NCI-H146 (cell line): ENCODE measurements around the gene FEM1A.
A peak's percentile ranks its signal among the peaks of the same experiment; 100 is the strongest.
"Not testable (repeated sequence)": the region's sequence is repeated elsewhere in the genome, so short reads cannot be mapped to it uniquely, and the experiment has no call there.

ENCODE experiments used
- DNase-seq: peaks from one replicate; lab custom pipeline; 2025; lab: John Stamatoyannopoulos, UW

The FEM1A gene, protein sequence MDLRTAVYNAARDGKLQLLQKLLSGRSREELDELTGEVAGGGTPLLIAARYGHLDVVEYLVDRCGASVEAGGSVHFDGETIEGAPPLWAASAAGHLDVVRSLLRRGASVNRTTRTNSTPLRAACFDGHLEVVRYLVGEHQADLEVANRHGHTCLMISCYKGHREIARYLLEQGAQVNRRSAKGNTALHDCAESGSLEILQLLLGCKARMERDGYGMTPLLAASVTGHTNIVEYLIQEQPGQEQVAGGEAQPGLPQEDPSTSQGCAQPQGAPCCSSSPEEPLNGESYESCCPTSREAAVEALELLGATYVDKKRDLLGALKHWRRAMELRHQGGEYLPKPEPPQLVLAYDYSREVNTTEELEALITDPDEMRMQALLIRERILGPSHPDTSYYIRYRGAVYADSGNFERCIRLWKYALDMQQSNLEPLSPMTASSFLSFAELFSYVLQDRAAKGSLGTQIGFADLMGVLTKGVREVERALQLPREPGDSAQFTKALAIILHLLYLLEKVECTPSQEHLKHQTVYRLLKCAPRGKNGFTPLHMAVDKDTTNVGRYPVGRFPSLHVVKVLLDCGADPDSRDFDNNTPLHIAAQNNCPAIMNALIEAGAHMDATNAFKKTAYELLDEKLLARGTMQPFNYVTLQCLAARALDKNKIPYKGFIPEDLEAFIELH

DNA sequence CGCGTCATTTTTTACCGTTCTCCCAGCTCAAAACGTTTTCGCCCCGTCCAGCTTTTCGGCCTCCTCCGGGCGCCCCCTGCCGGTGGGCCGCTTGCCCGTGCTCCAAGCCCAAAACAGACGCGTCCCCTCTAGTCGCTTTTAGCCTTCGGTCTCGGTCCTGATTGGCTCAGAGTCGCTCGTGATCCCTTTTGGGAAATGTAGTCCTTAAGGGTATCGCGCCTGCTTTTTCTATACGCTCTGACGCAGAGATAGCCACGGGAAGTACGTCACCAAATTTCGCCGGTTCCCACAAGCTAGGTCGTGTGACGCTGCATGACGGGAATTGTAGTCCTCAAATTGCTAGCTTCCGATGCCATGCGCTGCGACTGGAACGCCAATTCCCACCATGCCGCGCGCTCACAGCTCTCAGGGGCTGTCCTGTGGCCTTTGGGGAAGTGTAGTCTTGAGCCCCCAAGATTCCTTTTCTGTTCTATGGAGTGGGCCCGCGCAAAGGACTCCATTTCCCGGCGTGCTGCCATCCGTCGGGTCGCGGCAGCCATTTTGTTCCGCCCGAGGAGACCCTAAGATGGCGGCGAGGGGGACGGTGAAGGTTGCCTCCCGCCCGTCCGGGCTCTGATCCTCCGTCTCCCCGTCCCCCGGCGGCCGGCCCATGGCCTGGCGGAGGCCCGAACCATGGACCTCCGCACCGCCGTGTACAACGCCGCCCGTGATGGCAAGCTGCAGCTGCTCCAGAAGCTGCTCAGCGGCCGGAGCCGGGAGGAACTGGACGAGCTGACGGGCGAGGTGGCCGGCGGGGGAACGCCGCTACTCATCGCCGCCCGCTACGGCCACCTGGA, at the start of gene FEM1A:
Gene FEM1A (plus strand): TSS at position 552 of the 836 bp plus-strand sequence. CDS start 121 bp downstream, at position 673.
- peak; percentile 99 for DNase-seq

DNA sequence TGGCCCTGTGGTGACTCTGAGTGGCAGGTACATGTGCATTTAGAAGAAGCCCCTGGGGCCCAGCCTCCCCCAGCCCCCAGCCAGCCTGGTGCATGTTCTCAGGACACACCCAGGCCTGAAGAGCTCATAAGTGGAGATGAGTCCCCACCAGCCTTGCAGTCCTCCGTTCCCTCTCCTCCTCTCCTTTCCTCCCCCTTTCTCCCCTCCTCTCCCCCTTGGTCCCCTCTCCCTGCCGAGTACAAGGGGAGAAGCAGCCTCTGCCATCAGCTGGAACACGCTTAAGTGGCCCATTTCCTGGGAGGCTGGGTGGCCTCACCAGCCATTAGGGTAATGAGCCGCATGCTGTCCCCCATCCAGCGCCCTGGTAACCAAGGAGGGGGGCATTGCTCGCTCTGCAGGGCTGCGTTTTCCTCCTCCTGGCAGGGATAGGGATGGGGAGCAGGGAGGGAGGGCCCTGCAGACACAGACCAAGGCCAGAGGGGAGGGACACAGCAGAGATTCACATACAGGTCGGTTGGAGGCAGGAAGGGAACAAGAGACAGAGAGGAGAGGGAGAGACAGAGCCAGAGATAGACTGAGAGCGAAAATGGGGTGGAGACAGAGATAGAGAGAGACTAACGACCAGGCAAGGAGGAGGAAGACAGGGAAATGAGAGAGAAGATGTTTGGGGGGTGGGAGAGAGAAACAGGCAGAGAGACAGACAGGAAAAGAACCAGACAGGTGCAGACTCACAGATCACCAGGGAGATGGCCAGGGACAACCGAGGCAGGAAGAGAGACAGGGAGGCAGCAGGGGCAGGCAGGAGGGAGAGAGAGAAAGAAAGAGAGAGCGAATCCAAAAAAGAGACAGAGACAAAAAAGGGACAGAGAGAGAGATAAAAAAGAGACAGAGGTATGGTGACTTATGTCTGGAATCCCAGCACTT, 48.5 kb upstream of the FEM1A start:
- peak; percentile 58 for DNase-seq

DNA sequence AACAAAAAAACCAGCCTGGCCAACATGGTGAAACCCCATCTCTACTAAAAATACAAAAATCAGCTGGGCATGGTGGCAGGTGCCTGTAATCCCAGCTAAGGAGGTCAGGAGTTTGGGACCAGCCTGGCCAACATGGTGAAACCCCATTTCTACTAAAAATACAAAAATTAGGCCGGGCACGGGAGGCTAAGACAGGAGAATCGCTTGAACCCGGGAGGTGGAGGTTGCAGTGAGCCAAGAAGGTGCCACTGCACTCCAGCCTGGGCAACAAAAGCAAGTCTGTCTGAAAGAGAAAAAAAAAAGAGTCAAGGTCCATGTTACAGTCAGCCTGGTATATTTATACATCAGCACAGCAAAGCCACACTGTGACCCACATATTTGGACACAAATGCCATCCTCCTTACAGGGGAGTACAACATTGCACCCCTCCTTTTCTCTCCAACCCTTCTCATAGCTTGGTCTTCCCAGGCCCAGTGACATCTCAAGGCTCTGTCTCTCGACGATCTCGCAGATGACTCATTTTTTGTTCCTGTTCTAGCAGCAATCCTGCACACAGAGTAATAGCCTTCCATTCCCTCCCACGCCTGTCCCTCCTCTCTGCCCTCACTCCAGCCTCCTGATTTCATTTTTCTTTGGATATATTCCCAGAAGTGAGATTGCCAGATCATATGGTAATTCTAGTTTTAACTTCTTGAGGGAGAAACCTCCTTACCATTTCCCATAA, 46.9 kb upstream of the FEM1A start:
- DNase-seq: no peak

DNA sequence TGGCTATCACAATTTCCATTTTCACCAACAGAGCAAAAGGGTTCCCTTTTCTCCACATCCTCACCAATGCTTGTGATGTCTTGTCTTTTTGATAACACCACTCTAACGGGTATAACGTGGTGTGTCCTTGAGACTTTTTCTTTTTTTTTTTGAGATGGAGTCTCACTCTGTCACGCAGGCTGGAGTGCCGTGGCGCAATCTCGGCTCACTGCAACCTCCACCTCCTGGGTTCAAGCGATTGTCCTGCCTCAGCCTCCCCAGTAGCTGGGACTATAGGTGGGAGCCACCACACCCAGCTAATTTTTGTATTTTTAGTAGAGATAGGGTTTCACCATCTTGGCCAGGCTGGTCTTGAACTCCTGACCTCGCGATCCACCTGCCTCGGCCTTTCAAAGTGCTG, 46.4 kb upstream of the FEM1A start:
- DNase-seq: not testable (repeated sequence)

DNA sequence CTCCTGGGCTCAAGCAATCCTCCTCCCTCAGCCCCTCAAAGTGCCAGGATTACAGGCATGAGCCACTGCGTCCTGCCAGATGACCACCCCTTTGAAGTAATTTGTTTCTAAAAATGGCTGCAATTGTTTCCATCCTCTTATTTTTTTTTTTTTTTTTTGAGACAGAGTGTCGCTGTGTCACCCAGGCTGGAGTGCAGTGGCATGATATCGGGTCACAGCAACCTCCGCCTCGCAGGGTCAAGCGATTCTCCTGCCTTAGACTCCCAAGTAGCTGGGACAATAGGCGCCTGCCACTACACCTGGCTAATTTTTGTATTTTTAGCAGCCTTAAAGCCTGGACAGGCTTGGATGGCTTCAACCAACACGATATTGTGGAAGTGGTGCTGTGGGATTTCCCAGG, 45.5 kb upstream of the FEM1A start:
- no peak for DNase-seq

DNA sequence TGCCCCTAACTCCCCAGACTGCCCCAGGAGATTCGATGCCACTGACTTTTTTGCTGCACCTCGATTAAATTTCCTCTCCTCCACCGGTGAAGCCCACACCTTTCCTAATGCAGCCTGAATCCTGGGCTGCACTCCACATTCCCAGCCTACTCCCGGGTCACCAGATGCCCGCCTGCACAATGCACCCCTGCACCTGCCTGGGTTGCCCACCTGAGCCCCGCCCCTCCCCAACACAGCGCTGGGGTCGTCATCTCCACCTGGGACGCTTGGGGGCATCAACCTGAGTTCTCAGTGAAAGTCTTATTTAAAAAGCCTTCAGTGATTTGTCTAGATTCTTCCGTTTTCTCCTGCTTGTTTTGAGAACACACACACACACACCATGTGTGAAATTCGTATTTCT, 43.3 kb upstream of the FEM1A start:
- DNase-seq: no peak

DNA sequence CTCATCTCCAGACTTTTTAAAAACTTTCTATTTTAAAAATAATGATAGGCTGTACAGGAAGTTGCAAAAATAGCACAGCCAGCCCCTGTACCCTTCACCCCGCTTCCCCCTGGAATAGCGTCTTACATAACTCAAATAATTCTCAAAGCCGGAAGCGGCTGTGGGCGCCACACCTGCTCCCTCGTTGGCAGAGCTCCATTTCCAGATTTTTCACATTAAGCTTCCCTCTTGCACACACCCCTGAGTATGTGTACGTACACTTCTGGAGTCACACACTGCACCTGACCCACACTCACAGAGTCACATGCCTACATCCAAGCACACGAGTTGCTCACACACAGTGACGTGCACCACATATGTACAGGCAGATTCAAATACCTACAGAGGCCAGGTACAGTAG, 42.9 kb upstream of the FEM1A start:
- no peak for DNase-seq

DNA sequence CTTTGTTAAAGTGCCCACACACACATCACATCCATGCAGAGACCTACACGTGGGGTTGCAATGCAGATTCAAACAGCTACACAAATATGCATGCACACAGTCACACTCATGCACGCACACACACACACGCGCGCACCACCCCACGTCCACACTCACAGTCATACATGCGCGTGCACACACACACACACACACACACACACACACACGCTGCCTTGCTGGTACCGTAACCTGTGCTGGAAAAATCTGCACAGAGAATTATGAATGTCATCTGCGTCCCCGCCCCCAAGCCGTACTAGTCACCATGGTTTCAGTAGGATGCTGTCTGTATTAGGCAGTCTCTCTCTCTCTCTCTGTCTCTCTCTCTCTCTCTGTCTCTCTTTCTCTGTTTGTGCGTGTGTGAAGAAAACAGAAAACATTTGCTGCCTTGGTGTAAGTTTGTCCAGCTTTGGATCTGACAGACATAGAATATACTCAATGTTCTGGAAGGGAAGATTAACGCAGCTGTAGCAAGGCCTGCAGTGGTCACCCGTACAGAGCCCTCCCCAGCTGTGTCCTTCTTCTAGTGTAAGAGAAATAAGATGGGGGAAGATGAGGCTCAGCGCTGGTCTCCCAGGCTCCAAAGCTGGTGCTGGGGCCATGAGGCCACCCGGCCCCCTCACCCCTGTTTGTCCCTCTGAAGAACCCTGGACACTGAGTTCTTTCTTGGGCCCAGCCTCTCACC, 41.5 kb upstream of the FEM1A start:
- DNase-seq: no peak

DNA sequence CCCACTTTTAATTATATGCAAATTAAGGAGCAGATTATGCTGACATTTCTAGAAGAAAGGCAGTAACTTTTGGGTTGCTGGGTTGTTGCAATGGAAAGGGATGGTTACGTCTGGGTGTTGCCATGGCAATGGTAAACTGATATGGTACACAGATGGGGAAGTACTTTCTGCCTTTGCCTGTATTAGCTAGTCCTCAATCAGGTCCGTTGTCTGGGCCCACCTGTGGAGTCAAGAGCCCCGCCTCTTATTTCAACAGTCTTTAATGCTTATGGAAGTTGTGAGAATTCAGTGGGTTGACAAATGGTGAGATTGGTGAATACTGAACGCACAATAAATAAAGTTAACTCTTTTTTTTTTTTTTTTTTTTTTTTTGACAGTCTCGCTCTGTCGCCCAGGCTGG, 37.3 kb upstream of the FEM1A start:
- DNase-seq: peak; percentile 12

DNA sequence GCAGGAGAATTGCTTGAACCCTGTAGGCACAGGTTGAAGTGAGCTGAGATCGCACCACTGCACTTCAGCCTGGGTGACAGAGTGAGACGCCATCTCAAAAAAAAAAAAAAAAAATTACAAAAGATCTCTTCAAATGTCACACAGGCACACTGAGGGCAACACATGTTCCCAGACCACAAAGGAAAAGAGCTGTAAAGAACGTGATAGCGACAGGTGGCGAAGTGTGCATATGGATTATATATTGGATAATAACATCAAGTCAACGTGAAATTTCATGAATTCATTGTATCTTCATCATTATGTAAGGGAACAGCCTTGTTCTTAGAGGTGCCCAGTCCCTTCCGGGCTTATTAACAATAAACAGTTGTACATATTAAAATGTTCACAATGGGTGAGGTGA, 36.1 kb upstream of the FEM1A start:
- no peak for DNase-seq

DNA sequence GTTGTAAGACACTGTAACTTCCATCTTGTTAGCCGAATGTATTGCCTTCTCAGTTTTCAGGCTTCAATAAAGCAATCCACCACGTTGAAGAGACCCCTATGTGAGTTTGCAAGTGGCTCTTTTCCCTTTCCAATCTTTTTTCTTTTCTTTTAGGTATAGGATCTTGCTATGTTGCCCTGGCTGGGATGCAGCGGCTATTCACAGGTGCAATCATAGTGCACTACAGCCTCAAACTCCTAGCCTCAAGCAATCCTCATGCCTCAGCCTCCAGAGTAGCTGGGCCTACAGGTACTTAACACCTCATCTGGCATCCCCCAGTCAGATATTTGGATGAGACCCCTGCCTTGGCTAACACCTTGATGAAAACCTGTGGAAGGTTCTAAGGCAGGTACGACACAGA, 33.5 kb upstream of the FEM1A start:
- DNase-seq: no peak

DNA sequence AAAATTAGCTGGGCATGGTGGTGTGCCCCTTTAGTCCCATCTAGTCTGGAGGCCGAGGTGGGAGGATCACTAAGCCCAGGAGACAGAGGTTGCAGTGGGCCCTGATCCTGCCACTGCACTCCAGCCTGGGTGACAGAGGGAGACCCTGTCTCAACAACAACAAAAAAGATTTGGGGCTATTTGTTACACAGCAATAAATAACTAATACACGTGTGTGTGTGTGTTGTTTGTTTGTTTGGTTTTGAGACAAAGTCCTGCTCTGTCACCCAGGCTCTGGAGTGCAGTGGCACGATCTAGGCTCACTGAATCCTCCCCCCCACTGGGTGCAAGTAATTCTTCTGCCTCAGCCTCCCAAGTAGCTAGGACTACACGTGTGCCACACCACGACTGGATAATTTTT, 32.9 kb upstream of the FEM1A start:
- DNase-seq: no peak

DNA sequence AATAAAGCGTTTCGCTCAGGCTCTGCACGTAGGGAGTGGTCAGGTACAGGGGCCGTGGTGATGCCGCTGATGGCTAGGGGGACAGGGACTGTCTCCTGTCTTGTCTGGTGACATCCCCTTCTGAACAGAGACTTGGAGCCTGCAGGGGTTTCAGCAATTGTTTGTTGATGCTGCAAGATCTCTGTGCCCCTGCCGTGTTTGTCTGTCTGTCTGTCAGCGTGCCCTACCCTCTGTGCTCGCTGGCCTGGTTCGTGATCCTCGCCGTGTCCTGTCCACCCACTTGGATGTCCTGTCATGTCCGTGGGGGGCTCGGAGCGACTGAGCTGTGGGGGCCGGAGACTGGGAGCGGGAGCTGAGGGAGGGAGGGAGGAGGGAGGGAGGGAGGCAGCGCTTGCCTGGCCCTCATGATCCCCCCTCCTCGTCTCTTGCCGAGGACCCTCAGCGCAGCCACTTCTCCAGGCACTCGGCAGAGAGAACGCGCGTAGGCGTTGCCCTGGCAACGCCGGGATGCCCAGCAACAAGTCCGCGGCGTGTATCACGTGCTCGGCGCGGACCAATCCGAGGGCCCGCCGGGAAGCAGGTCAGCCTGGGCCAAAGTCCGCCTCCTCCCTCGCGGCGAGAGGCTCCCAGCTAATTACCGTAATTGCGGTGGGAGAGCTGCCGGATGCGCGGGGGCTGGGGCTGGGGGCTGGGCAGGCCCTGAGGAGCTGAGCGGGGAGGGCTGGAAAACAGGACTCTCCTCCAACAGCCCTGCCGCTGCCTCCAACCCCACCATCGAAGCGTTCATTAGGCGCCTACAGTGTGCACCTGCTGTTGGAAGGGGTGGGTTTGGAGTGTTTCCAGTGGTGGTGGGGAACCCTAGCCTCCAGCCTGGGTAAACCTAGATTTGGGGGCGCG, 31.9 kb upstream of the FEM1A start:
- DNase-seq: peak; percentile 95

DNA sequence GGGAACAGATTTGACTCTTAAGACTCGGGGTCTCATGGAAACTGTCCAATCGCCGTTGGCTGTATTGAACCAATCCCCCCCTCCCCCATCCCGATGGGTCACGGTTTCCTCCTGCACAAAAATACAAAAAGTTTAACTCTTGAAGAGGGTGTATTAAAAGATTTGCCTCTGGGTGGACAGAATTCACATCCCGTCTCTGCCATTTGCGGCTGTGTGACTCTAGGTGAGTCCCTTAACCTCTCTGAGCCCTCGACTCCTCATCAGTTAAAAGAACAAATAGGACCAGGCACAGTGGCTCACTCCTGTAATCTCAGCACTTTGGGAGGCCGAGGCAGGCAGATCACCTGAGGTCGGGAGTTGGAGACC, 31.3 kb upstream of the FEM1A start:
- DNase-seq: no peak

DNA sequence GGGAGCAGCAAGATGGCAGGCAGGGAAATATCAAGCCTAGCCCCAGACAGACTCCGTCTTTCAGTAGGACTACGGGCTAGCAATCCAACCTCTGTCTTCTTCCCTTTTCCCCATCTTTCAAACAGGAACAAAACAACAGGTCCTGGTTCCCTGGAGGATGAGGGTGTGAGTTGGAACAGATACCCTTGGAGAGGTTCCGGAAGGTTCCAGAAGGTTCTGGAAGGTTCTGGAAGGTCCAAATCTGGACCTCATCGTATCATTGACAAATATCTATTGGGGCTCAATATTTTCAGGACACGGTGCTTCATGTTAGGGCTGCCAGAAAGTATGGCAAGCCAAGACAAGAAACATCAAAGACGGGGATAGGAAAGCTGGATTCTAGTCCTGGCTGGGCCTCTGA, 28.5 kb upstream of the FEM1A start:
- DNase-seq: no peak

DNA sequence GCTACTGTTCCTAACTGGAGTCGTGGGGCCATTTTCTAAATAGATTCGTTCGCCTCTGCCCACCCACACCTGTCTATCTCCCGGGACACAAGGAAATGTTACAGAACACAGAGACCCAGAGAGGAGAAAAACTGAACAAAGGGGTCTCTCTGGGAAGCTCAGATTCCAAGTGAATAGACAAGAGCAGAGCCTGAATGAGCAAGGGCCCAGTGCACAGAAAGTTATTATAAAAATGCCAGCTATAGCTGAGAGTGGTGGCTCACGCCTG, 27.2 kb upstream of the FEM1A start:
- no peak for DNase-seq

DNA sequence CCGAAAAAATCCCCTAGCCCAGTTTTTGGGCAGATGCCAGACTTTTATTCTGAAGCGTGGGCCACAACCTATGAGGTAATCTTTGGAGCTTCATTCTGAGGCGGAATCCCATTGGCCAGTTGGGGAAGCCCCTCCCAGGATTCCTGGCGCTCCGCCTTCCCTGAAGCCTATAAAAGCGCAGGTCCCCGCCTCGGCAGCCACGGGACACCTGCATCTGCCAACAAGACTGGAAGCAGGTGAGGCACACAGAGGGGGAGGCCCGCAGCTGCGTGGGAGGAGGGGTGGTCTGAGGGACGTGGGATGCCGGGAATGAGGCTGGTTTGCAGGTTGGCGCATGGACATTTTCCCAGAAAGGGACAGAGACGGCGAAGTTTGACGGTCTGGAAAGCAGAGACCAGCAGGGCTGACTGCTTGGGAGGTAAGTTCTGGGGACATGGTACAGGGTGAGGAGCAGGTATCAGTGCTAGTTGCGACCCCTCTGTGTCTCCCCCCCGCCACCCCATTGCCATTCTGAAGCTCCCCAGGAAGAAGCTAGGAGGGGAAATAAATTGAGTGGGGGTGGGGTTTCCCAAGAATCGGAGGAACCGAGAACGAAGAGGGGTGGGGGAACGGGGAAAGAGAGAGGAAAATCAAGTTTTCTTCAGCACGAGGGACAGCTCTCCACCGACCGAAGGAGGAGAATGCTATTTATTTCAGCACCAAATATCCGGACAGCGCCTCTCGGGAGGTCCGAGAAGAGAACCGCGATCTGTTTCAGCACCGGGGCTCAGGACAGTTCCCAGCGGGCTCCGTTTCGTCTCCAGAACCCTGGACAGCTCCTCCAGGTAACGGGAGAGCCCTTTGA, 22.4 kb upstream of the FEM1A start:
- peak; percentile 91 for DNase-seq

DNA sequence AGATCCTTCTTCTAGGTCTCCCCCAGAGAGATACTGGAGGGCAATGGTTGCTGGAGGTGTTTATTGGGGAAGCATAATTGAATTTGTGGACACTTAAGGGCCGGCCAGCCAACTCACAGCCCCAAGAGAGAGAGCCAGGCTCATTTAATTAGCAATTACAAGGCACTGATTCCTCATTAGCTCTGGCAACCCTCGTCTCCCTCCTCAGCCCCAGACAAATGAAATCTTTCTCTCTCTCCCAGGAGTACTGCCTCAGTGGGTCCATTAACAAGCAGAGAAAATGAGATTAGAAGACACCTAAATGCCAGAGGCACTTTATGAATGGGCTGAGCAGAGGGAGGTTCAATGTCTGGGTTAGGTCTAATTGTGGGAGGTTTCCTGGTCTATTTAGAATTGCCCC, 19.0 kb upstream of the FEM1A start:
- no peak for DNase-seq
